NB4 (cell line): ENCODE measurements around the gene TRRAP.
"Not testable (repeated sequence)": the region's sequence is repeated elsewhere in the genome, so short reads cannot be mapped to it uniquely, and the experiment has no call there.

Experiments
- DNase-seq: peaks from one replicate; pipeline ENCODE4 v3.0.0; 2010; ENCODE audit warnings: low read depth
- H3K4me3 ChIP-seq: one replicate; pipeline ENCODE4 v1.5.1; 2011; ENCODE audit warnings: mild to moderate bottlenecking, low read depth, low read length, moderate library complexity
- CTCF ChIP-seq: IDR thresholded peaks from one replicate; pipeline ENCODE4 v1.5.1; 2012; ENCODE audit warnings: low read depth, low read length
- MYC ChIP-seq: IDR thresholded peaks from 2 replicates; pipeline ENCODE4 v1.6.1; 2011; ENCODE audit warnings: low read depth, low read length
- POLR2A ChIP-seq: IDR thresholded peaks from 2 replicates; pipeline ENCODE4 v1.6.1; 2011; ENCODE audit warnings: mild to moderate bottlenecking; ENCODE audit not compliant: insufficient read length; ENCODE audit errors: extremely low read depth
- TF ChIP-seq, protein P1 (sequence below): IDR thresholded peaks from 2 replicates; pipeline ENCODE4 v1.6.1; 2011; ENCODE audit warnings: low read depth, low read length

TRRAP gene

GRCh38 chr7:98836811-98837629, 41.3 kb upstream of the TRRAP start:
- peak; percentile 71 for DNase-seq
- TF ChIP-seq POLR2A (no peak), CTCF (peak; percentile 98)
- no peak overlapping the region for H3K4me3 ChIP-seq

- no peak overlapping the region for H3K4me3 ChIP-seq
- DNase-seq = no peak
- no peak for TF ChIP-seq CTCF
- no peak for TF ChIP-seq POLR2A
- TF ChIP-seq, protein P1, sequence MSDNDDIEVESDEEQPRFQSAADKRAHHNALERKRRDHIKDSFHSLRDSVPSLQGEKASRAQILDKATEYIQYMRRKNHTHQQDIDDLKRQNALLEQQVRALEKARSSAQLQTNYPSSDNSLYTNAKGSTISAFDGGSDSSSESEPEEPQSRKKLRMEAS = no peak
- no peak for TF ChIP-seq MYC
Observed at GRCh38 chr7:98837630-98837972, 40.7 kb upstream of the TRRAP start.

- TF ChIP-seq MYC (no peak), CTCF (no peak), POLR2A (no peak)
- TF ChIP-seq, protein P1 = no peak
- H3K4me3 ChIP-seq = no peak overlapping the region
Observed at GRCh38 chr7:98840096-98840495, 38.2 kb upstream of the TRRAP start.

GRCh38 chr7:98840722-98841121, 37.6 kb upstream of the TRRAP start:
- H3K4me3 ChIP-seq = no peak overlapping the region
- no peak for DNase-seq
- TF ChIP-seq, protein P1 = no peak
- TF ChIP-seq CTCF (no peak), POLR2A (no peak), MYC (no peak)

More at GRCh38 chr7:98840096-98840495, 38.2 kb upstream of the TRRAP start:
- DNase-seq = no peak

DNA sequence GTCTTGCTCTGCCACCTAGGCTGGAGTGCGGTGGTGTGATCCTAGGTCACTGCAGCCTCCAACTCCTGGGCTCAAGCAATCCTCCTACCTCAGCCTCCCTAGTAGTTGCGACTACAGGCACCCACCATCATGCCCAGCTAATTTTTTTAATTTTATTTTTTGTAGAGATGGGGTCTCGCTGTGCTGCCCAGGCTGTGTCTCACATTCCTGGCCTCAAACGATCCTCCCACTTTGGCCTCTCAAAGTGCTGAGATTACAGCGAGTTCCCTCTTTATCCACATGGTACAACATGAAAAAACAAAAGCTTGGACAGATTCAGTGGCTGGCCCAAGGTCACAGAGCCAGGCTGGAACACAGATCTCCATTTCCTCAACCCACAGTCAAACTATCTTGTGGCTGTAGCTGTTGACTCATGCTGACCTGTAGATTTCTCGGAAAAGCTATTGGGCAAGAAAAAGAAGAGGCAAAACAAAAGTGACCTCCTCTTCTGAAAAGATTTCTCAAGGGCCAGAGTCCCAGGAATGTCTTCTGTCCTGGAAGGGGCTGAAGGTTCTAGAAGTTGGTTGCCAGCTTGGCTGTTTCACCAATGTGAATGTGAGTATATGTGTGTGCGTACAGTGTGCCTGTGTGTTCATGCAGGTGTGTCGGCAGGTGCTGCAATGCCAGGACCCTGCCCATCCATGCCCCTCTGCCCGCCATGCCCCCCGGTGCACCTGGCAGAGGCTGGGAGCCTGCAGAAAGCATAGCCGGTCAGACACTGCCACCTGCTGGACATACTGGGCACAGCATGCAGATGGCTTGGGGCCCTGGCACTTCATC, 36.9 kb upstream of the TRRAP start:
- H3K4me3 ChIP-seq = no peak overlapping the region
- TF ChIP-seq MYC (no peak), CTCF (peak; percentile 99), POLR2A (no peak)
- TF ChIP-seq, protein P1 = peak; percentile 70
- DNase-seq = peak; percentile 69

GRCh38 chr7:98842552-98842951, 35.8 kb upstream of the TRRAP start:
- H3K4me3 ChIP-seq, DNase-seq: not testable (repeated sequence)
